Stimulated activated CD8-positive, alpha-beta memory T cell treated with anti-CD3 and anti-CD28 coated beads, Interleukin-7, amount 100 ng/mL, for 48 hours (primary cell): ENCODE measurements around the gene SERINC2.

Experiments
- DNase-seq, 2 donors: peaks; one replicate each; pipeline ENCODE4 v3.0.0-alpha.2; 2020; ENCODE audit warnings: low read depth in 1 of 2; ENCODE audit errors: extremely low read depth in 1 of 2

SERINC2 gene

DNA sequence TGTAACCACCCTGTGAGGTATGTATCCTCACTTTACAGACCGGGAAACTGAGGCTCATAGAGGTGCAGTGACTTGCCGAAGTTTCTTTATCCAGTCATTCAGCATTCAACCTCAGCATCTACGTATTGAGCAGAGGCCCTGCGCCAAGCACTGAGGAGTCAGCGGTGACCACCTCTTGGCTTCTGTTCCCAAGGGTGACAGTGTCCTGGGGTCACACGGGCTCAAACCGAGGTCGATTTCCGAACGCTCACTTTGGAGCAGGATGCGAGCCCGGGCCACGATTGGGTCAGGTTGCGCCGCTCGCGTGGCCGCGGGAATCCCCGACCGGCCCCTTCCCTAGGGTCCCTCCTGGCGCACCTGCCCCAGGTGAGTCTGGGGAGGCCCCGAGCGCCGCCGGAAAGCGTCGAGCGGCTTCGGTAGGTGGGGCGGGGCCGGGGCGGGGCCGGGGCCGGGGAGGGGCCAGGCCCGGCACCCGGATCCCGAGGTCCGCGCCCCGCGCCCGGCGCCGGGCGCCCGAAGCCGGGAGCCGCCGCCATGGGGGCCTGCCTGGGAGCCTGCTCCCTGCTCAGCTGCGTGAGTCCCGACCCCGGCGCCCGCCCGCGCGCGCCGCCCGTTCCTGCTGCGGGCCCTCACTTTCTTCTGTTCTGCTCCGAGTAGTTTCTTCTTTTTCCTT, at the start of gene SERINC2:
SERINC2 (plus strand) TSS at position 482 of the 673 bp plus-strand sequence; CDS start at position 535, 53 bp downstream.
- no peak for DNase-seq

DNA sequence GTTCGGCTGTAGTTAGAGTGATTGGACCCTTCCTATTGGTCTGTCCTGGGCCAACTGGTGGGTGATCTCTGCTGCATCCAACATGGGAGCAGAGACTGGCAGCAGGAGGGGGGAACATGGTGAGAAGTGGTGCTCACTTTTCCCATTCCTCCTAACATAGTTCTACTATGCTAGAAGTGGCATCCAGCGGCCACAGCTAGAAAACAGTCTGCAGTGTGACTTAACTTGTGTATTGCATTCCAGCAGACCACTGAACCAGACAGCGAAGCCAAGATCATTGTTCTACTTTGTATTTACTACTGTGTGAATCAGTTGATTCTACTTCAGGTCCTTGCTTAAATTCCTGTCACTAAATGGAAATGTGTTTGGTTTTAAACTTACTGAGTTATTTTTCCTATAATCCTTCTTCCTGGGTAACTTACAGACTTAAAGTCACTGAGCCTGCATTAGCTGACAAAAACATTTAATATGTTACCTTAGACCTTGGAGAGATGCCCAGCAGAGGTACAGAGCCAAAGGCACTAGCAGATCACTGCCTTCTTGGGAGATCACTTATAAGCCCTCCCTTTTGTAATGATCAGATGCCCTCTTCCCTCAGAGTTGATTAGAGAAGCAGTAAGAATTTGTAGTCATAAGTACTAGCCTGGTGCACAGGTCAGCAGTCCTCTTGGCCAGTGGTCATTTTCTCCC, 48.3 kb upstream of the SERINC2 start:
- no peak for DNase-seq

DNA sequence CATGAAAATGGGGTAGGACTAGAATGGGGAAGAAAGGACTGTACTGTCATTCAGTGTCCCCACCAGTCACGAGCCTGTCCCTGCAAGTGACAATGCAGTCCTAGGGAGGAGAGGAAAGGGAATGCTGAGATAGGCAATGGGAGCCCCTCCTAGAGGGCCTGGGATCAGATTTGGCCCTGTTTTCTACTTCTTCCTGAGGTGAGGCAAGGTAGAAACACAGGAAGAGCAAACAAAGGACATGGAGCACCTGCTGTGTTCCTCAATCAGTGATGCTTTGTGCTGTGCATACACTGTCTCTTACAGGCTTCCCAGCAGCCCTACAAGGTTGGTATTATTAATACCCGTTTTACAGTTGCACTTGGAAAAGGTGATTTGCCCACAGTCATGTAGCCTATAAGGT, 46.2 kb upstream of the SERINC2 start:
- DNase-seq: no peak

DNA sequence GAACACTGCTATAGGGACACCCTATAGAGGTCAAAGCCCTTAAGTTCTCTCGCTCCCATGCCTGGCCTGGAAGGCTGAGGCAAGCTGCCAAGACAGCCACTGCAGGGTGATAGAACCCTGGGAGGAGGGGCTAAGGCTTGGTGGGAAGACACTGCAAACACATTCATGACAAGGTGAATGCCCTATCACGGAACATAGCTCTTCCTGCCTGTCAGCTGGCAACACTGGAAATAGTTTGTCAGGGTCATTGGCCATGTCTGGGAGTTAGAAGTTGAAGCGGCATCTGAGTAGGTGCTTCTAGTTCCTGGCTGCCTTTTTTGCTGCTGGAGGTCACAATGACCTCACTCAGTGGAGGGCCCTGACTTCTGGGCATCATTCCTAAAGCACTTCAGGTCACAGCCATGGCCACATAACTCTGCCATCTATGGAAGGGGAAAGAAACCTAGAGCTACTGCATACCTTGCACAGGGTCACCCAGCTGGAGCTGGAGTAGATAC, 44.4 kb upstream of the SERINC2 start:
- DNase-seq: no peak

DNA sequence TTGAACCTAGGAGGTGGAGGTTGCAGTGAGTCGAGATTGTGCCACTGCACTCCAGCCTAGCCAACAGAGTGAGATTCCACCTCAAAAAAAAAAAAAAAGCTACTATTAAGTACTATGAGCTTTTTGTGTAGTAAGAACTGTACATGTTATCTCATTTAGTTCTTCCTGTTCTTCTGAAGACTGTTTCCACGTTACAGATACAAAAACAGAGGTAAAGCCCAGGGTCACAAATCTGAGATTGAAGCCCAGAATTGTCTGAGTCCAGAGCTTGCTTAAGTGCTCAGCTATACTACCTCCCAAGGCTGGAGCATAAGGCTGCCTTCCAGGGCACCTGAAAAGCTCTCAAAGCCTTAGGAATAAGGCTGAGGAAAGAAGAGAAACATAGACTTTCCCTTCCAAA, 43.0 kb upstream of the SERINC2 start:
- no peak for DNase-seq

DNA sequence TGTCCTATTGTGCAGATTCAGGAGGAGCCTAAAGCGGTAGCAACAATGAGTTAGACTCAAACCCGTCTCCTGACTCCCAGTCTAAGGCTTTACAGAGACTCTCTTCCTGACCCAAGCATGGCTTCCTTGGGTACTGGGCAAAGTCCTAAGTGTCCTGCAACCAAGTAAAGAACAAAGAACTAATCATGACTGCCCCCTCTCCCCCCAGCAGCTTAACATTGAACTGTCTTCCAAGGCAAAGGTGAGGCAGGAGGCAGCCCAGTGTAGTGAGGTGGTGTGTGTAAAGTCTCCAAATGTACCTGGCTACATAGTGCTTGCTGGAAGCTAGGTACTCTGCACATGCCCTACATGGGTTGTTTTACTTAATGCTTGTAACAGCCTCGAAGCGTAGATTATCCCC, 42.4 kb upstream of the SERINC2 start:
- DNase-seq: no peak

DNA sequence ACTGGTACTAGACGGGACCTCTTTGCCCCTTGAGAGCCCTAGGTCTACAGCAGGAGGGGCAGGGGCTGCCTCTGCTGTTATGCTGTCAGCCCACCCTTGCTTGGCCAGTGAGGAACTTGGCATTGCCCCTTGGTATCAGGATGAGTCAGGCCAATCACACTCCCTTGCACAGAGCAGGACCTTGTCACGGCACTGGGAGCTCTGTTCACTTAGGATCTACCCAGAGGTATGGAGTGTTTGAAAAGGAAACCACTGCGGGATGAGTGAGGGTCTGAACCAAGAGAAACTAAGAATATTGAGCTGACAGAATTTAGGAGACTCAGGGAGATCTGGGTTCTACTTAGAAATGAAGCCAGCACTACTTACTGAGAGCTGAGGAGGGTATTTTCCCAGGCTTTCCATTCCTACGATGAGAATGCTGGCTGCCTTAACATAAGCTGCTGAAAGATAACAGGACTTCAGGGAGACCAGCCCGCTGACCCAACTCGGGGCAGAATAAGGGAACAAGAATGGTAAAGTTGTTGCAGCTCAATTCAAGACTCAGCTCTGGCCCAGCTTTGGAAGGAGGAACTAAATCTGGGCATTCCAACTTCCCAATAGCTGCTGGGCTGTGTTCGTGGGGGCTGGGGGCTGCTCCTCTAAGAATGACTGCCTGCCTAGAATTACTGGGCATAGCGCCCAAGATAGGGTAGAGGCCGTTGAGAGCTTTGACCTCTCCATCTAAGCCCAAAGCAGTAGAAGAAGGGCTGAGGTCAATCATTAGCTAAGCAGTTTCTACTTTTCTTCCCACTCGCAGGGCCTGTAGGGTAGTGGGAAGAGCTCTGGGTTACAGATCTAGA, 41.7 kb upstream of the SERINC2 start:
- DNase-seq: no peak

DNA sequence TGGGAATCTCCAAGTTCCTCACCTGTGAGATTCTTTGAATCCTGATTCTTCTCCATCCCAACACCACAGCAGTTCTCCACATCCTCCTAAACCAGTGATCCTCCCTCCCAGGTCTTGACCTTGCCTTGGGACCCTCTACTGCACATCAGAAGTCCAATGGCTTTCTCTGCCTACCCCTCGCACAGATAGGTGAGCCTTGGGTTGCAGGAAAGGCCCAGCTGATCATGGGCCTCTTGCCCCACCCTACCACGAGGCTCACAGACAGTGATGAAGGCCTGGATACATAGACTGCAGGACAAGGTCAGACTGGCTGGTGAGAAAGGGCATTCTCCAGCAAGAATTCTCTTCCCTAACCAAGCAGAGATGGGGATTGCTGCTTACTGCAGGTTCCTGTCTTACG, 41.0 kb upstream of the SERINC2 start:
- no peak for DNase-seq

DNA sequence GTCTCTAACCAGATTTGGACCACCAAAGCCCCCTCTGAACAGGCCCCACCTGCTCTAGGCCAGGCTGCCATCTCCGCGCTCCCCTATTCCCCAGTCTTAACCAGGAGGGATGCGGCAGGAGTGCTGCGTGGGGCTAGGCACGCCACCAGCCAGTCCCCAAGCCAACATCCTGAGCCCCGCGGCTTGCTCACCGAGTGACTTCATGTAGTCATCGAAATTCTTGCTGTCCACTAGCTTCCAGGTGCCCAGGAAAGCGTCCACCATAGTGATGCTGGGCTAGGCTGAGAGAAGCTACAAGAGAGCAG, 40.3 kb upstream of the SERINC2 start:
- no peak for DNase-seq

DNA sequence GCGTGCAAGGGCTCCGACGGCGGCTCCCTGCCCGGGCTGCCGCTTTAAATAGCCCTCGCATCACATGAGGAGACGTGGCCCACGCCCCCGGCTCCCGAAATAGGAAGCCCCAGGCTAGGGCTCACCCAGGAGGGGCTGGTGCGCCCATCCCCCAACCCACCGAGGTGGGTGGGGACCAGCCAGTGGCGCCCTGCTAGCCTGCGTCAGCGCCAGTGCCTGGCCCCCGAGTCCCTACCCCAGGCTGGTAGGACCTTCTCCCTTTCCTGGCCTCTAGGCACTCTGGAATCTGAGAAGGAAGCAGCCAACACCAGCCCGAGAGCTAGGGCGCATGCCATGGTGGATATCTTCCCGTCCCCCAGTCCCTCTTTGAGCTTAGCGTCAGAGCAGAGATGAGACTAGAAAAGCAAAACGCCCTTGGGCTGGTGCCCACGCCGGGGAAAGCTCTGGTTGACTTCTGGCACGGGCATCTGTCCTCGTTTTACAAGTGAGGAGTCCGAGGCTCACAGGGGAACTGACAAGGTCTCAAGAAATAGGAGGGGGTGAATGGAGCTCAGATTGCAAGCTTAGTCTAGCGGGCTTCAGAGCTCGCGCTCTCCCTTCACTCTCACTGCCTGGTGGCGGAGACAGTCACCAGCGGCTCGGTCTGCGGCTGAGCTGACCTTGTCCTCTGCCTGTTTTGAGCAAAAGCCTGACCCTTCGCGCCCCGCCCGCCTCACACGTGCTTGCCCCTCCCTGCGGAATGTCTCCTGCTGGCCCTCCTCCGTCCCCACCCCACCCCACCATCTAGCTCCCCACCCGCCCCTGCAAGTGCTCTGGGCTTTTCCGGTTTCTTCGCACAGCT, 39.7 kb upstream of the SERINC2 start, which contains the start of gene FABP3:
FABP3 (minus strand) TSS at position 21 of the 841 bp plus-strand sequence. CDS start 62 bp downstream, outside the sequence.
- DNase-seq: no peak

DNA sequence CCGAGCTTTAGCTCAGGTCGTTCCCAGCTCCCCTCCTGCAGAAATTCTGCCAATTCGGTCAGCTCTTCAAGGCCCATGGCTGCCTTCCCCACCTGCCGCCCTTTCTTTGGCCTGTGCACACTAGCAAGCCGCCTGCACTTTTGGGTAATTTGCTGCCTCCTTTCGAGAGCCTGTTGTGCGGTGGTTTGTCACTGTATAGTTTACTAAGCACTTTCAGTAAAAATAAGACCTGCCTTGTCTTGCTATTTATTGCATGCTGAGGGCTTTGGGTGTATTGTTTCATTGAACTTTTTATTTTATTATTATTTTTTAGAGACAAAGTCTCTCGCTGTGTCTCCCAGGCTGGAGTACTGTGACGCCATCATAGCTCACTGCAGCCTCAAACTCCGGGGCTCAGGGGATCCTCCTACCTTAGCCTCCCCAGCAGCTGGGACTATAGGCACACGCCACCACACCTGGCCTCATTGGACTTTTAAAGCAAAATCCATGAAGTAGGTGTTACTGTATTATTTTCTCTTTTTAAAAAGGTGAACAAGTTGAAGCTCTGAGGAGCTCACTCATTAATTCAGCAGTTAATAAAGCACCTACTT, 39.0 kb upstream of the SERINC2 start:
- no peak for DNase-seq

DNA sequence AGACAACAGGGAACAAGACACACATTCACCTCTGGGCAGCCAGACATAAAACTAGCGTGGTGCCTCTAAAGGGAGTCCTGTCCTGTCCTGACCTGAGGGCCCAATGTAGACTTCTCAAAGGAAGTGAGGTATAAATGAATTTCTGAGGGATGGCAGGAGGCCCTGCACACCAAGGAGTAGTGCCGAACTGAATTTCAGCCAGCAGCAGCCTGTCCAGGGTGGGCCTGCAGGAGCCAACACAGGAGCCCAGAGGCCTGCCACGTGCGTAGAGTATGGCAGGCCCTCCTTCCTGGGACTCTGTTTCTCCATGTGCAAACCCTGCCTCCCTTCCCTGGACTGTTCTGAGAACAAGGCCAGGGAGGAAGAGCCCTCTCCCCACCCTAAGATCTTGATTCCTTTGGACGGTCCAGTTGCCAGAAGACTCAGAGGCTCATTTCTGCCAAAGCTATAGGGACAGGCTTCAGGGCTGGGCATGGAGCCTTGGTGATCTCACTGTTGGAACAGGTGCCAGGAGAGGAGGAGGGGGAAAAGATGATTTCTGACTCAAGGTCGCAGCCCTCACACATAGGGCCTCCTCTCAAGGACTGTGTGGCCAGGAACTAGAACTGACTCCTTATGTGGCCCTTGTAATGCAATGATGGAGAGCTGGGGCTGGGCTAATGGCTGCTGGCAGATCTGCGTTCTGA, 38.4 kb upstream of the SERINC2 start:
- DNase-seq: no peak

DNA sequence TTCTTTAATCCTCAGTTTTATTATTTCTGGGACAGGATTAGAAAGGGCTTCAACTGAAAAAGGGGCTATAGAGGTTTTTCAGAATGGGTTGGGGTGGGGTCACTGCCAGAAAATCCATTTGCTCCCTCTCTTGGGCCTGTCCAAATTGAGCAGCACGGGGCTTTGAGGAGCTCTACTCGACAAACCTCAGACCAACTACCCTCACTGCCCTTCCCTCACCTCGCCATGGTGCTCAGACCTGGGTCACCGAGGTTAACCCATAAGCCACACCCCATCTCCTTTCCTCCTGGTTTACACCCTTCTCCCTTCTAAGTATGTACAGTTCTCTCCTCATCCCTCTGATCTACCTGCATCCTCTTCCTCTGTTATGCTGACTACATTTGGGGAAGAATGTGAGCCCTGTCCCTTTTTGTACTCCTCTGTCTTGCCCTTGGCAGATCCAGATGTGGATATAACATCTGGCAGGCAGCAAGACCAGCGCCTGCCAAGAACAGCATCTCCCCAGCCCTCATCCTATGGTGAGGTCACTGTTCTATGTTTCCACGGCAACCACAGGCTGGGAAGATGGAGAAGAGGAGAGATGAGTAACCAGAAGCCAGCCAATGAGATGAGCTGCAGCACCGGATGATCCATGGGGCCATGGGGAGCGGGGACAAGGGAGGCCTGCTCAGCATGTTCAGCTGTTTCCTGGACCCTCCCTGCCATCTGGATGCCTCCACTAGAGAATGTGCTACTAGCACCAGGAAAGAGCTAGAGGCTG, 36.5 kb upstream of the SERINC2 start:
- no peak for DNase-seq

DNA sequence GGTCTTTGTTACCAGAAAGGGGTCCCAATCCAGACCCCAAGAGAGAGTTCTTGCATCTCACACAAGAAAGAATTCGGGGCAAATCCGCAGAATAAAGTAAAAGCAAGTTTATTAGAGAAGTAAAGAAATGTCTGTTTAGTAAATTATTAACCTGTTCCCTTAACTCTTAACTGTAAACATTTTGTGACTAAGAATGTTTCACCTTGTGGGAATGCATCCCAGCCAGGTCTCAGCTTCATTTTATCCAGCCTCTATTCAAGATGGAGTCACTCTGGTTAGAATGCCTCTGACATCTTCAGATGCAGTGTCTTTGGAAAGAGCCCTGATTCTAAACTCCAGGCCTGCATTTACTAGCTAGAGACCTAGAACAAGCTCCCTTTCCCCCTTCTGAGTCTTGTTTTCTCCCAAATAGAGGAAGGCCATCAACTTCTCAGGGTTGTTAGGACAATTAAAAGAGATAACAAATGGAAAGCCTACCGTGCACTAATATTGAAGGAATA, 35.6 kb upstream of the SERINC2 start:
- no peak for DNase-seq

DNA sequence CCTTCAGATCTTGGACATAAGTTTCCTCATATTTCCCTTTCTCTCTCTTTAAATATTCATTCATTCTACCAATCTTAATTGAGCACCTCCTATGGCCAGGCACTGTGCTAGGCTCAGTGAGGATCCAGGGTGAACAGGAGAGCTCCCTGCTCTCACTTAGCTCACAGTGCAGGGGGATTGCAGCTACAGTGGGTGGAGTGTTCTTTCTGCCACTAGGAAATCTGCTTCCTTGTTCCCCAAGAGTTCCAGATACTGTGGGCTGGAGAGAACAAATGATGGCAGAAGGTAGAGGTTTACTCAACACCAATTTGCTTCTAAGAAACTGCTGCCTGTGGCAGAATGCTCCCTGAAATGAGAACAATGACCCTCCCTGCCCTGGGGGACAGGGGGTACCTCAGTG, 35.0 kb upstream of the SERINC2 start:
- DNase-seq: no peak

DNA sequence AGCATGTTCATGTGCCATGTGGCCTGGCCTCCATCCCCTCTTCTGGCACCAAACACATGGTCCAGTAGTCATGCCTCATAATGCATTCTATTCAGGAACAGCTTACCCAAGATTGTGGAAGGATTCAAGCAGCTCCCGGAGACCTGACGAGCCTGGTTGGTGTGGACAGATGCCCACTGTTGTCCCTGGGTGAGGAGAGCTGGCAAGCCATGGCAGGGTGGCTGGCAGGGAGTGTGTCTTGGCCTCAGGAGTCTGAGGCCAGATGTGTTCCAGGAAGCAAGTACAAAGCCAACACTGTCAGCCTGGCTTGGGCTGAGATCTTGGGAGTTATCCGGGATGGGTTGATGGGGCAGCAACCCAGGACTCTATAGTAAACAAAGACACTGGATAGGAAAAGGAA, 32.8 kb upstream of the SERINC2 start:
- DNase-seq: no peak

DNA sequence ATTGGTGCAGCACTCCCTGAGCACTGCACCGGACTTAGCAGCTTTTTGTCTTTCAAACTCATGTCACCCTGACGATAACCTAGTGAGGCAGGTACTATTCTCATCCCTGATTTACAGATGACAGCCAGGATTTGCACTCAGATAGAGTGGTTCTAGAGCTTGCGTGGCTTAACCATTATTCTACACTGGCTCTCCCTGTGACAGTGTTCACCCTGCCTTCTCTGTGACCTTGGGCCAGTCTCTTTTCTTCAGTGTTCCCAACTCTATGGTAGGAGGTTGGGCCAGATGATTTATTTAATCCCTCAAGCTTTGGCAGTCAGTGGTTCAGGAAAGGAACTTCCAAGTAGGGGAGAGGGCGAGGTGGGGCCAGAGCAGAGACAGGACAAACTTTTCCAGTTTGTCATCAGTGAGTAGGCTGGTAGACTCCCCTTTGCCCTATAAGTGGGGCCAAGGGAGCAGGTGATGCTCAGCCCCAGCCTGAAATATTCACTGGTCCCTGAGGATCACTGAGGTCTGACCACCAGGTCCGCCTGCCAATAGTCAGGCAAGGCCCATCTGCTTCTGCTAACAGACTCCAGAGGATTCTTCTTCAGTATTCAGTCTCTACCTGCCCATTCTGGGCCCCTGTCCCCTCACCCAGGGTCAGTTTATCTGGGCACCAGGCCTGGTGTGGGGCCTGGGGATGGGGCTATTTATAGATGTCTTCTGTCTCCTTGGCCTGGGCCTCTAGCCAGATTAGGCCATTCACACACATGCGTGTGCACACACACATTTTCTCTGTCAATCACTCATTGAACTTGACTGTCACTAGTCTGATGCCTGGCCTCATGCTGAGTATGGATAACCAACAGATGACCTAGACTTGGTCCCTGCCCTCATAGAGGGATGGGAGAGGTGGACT, 31.4 kb upstream of the SERINC2 start:
- no peak for DNase-seq
